Measurements from ENCODE around the gene GSTA2.
"Not testable (repeated sequence)": the region's sequence is repeated elsewhere in the genome, so short reads cannot be mapped to it uniquely, and the experiment has no call there.

Gene GSTA2

DNA sequence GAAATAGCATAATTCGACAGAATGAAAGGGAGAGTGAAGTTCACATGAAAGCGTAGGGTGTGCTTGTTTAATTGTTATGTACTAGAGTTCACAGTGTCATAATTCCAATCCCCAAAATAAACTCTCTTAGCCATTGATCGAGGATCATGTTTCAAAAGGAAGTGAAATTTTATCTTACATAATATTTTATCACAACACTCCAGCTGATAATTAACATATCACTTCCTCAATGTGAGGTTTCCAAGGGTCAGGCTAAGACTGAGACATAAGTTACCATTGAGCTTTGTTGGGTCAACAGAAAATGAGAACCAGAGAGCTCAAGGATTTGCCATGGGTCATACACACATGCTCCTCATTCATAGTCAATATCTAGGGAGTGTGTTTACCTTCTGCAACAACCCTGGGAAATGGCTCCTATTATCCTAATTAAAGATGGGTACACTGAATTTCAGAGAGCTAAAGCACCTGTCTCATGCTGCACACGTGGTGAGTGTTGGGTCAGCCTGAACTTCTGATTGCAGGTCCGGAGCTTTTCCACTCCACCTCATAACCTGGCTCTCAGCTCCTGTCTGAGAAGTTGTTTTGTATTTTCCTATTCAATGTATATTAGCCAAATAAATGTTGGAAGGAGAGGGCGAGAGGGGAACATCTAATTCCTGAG lies 3.0 kb downstream of the GSTA2 start:
- no peak for DNase-seq (ENCODE audit: low read depth)

DNA sequence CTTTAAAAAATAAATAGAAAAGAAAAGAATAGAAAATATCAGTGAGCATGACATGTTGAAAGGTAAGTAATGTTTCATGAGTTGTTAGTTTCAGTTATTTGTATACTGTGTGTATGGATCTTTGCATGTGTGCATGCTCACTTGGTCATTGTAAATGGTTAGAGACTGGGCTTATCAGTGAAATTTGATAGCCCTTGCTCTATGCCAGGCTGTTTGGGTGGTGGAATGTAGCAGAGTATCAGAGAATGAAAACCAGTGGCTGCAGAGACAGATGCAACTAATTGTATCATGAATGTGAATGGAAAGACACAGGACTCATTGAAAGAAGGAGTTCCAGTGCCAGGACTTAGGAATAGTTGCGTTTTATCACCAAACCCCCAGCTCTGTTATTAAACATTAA lies 4.2 kb downstream of the GSTA2 start:
- DNase-seq (ENCODE audit: low read depth): no peak

GRCh38 chr6:52757651-52758338 lies 5.5 kb downstream of the GSTA2 start:
- not testable (repeated sequence) for DNase-seq (ENCODE audit: low read depth)

DNA sequence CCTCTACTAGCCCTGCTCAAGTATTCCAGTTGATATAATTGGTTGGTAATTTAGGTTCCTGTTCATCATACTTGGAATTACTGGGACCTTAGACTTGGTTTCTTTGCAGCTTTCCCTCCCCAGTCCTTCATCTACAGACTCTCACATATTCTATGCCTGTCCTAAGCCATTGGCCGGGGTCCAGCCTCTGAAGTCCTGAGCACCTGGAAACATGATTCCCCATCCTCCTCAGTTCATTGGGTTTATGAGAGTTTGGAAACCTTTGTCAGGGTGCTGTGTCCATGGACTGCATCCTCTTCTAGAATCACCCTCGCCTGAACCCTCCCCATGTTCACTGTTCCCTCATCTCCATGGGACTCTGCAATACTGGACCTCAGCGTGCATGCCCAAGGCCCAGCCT lies 8.8 kb downstream of the GSTA2 start:
- no peak for DNase-seq (ENCODE audit: low read depth)

DNA sequence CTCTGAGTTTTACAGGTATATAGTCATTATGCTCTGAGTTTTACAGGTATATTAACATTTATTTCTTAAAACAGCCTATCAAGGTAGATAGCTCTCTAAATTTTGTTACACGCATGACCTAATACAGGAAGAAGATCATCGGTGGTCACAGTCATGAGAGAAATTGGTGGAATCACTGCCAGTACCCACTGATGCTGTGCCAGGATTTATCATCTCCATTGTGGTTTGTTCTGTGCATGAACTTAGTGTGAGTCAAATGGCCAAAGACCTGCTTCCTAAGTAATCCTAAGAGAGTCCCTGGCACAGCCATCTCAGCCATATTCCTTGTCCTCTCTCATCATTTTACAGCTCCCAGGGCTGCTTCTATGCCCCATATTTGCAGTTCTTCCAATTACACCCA lies 10.1 kb downstream of the GSTA2 start:
- not testable (repeated sequence) for DNase-seq (ENCODE audit: low read depth)

GRCh38 chr6:52752310-52752709 lies 11.0 kb downstream of the GSTA2 start:
- DNase-seq (ENCODE audit: low read depth): no peak

DNA sequence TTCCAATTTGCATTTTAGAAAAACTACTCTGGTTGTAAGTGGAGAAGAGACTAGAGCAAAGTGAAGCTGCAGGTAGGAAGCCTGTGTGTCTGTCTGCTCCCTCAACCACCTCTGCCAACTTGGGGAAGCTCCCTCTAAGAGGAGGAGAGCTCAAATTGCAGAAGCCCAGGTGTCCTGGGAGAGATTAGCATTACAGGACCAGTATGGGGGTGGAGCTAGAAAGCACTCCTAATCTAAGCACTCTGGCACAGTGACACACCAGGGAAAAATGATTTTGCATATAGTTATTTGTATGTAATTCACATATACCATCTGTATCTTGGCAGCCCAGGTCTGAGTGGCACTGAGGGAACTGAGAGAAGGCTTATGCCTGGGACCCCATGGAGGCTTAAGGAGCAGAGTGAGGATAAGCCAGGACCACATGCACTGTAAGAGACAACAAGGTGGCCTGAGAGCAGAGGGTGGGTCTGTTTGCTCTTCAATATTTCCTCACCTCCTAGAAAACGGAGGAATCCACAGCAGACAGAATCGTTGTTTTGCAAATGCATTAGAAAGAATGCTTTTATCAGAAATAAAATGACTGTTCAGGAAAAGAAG lies 13.6 kb downstream of the GSTA2 start:
- DNase-seq (ENCODE audit: low read depth): no peak

- DNase-seq (ENCODE audit: low read depth): not testable (repeated sequence)
Observed at GRCh38 chr6:52747301-52747700, 16.0 kb downstream of the GSTA2 start.

DNA sequence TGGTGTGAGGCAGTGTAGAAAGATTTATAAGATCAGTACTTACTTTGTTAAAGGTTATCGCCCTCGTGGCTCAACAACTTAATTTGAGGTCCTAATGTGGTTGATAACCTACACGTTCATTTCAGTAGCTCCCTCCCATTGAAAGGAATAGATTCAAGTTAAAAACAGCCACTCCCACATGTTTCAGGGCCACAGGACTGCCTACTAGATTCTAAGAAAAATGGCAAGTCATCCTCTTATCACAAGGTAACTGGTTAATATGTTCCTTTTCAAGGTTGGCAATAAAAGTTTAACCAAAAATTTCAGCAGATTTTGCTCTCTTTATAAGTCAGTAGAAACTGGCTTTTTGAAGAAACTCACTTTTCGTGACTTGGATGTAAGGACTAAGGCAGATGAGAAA lies 17.1 kb downstream of the GSTA2 start:
- DNase-seq (ENCODE audit: low read depth): no peak

GRCh38 chr6:52745764-52746201 lies 17.5 kb downstream of the GSTA2 start:
- DNase-seq (ENCODE audit: low read depth): no peak

DNA sequence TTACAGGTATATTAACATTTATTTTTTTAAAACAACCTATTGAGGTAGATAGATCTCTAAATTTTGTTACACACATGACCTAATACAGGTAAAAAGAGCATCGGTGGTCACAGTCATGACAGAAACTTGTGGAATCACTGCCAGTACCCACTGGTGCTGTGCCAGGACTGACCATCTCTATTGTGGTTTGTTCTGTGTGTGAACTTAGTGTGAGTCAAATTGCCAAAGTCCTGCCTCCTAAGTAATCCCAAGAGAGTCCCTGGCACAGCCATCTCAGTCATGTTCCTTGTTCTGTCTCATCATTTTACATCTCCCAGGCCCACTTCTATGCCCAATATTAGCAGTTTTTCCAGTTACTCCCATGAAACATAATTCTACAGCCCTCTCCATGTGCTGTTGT lies 21.4 kb downstream of the GSTA2 start:
- no peak for DNase-seq (ENCODE audit: low read depth)

- DNase-seq (ENCODE audit: low read depth): no peak
Observed at GRCh38 chr6:52739627-52740026, 23.6 kb downstream of the GSTA2 start.

DNA sequence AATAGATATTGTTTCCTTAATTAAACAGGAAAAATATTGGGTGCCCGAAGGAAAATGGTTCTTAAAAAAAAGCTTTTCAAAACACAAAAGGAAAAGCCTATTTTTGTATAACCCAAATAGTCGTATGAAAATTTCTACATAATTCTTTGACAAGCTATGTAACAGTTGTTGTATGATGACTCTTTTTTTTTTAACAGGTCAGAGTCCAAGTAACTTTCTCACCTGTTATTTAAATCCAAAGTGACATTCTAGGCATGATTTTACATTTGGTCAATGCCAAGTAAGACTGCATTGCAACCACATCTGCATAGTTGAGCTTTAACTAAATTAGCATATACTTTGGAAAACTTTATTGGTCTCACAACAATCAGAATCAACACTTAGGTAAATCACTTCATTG lies 24.1 kb downstream of the GSTA2 start:
- no peak for DNase-seq (ENCODE audit: low read depth)

DNA sequence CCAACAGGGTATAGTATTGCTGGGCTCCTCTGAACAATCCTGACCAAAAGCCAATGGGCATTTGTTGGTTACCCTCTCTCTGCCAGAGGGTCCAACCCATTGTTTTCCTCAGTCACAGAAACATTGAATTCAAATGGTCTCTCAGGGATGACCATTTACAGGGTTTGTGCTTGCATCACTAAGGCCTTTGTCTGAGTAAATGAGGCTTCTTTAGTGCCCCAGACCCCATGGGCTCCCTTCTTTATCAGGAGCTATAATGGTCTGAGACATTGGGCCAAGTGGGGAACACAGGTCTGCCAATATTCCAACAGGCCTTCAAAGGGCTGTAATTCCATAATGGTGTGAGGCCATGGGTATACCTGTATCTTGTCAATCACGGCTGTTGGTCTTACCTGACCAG lies 27.1 kb downstream of the GSTA2 start:
- no peak for DNase-seq (ENCODE audit: low read depth)

- DNase-seq (ENCODE audit: low read depth): no peak
Observed at GRCh38 chr6:52735071-52735470, 28.2 kb downstream of the GSTA2 start.

DNA sequence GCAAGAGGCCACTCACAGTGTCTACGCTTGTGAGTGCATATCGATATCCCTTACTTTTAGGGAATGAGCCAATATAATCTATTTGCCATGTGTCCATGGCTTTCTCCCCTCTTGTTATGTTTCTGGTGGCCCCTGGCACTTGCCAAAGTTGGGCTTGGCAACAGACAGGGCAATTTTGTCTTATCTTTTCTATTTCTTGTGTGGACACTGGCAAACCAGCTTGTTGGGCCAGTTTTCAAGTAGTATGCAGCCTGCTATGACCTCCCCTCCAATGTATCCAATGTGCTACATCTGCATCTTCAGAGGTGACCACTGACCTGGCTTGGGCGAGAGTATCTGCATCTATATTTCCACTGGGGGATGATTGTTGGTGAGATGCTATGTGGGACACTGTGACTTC lies 29.2 kb downstream of the GSTA2 start:
- DNase-seq (ENCODE audit: low read depth): no peak

GRCh38 chr6:52733172-52733571 lies 30.1 kb downstream of the GSTA2 start:
- DNase-seq (ENCODE audit: low read depth): no peak

DNA sequence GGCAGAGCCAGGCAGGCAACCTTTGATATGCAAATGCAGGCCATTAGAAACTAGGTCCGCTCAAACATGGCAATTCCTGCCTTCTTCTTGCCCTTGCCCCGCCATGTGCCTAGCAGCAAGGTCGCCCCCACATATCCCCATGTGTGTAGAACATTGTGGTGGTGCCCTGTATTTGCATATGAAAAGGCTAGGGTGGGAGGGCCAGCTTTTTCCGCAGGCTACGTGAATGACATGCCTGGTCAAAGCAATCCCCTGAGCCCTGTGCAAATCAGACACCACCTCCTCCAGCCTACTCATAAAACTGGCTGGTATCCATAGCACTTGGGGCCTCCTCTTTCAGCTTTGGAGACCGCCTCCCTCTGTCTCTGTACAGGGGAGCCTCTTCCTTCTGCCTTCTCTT lies 31.6 kb downstream of the GSTA2 start:
- DNase-seq (ENCODE audit: low read depth): no peak

- DNase-seq (ENCODE audit: low read depth): no peak
Observed at GRCh38 chr6:52729576-52729975, 33.7 kb downstream of the GSTA2 start.

- no peak for DNase-seq (ENCODE audit: low read depth)
Observed at GRCh38 chr6:52728394-52728793, 34.9 kb downstream of the GSTA2 start.

- DNase-seq (ENCODE audit: low read depth): no peak
Observed at GRCh38 chr6:52727908-52728307, 35.4 kb downstream of the GSTA2 start.

DNA sequence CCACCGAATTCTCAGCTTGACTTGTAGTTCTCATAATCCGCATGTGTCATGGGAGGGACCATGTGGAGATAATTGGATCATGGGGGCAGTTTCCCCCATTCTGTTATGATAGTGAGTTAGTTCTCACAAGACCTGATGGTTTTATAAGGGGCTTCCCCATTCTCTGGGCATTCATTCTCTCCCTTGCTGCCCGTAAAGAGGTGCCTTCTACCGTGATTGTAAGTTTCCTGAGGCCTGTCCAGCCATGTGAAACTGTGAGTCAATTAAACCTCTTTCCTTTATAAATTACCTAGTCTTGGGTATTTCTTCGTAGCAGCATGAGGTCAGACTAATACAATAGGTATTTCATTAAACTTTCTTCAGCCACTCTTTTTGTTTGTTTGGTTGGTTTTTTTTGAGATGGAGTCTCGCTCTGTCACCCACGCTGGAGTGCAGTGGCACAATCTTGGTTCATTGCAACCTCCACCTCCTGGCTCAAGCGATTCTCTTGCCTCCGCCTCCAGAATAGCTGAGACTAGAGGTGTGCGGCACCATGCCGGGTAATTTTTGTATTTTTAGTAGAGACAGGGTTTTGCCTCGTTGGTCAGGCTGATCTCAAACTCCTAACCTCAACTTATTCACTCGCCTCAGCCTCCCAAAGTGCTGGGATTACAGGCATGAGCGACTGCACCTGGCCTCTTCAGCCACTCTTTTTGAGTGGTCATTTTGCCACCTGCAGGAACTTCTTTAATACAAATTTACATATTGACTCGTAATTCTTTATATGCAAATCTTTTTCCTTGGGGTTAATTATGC lies 36.3 kb downstream of the GSTA2 start:
- no peak for DNase-seq (ENCODE audit: low read depth)

- DNase-seq (ENCODE audit: low read depth): no peak
Observed at GRCh38 chr6:52726193-52726542, 37.1 kb downstream of the GSTA2 start.

Data from stimulated activated CD4-positive, alpha-beta T cell treated with anti-CD3 and anti-CD28 coated beads, Interleukin-2, amount 100 ng/mL, for 4 hours (primary cell).